ENCODE data around the gene PIP4P1. TPM values are rescaled to one million over a fixed set of nuclear protein-coding genes. Genes with fewer than 3 reads are reported as not detected.

The PIP4P1 gene
- total and polyA plus RNA-seq, 9 of the 15 experiments (the other 6 are each of a cell fraction or from before 2014, with no cell fraction given) = 5.3 to 20.9 (median 10.7) TPM

GRCh38 chr14:20493634-20494033 is 32.4 kb upstream of the PIP4P1 start:
- Histone ChIP-seq H3K9me1 (ENCODE audit: control insufficient read depth, insufficient read depth, low read length) (no peaks in the 10 kb centered on the region), H2AFZ (ENCODE audit: low read depth, low read length) (peak overlapping the region; percentile 82), H4K20me1 (replicated peaks; ENCODE audit: control insufficient read depth, insufficient read depth, low read length) (no peaks in the 10 kb centered on the region), H3K4me3 (no peak overlapping the region), H3K36me3 (ENCODE audit: control insufficient read depth, insufficient read depth, low read length) (no peaks in the 10 kb centered on the region), H3K27ac (ENCODE audit: extremely low read depth, low read depth, low read length) (peak overlapping the region; percentile 64), H3K9me3 (replicated peaks; ENCODE audit: control insufficient read depth, insufficient read depth, low read depth, low read length) (no peaks in the 10 kb centered on the region), H3K79me2 (ENCODE audit: control insufficient read depth, insufficient read depth, low read length) (no peaks in the 10 kb centered on the region), H3K9ac (ENCODE audit: insufficient read depth in 1 of 2, low read depth in 2 of 2, low read length in 2 of 2) (no peak overlapping the region; a peak in 1 of 4 replicates), H3K27me3 (ENCODE audit: control insufficient read depth in 2 of 2, insufficient read depth in 2 of 2, low read length in 2 of 2) (no peaks in the 10 kb centered on the region), H3K4me2 (ENCODE audit: insufficient read depth, low read length) (no peak overlapping the region), H3K4me1 (replicated peaks in 1 of 2; ENCODE audit: control insufficient read depth in 2 of 2, insufficient read depth in 2 of 2, low read length in 2 of 2) (peaks cover 14 to 27% of the 10 kb centered on the region in 2 experiments; a peak in 3 of 5 replicates)
- no TSS peak for BruUV-seq (replicated peaks)
- DNase-seq (ENCODE audit: extremely low read depth in 1 of 4, low spot score in 3 of 4) (no peak), ATAC-seq (peak; percentile 33; the same call in 2 of the 3 replicates), FAIRE-seq (no peak)
- POLR2A ChIA-PET = interaction anchor here (0.7 to 0.9 kb wide), 2 partner anchors 11 to 19 kb away, joined by 3 to 4 read pairs; no protein-coding TSS in a partner anchor
- WGBS (ENCODE audit: insufficient coverage, low coverage, missing lambda C conversion rate) = 23% methylated on average over 2 of the region's 2 CpGs
- no peak for TF ChIP-seq PML (IDR thresholded peaks at IDR 0.05; ENCODE audit: low read length)
- peak; percentile 98 for TF ChIP-seq SPI1 (IDR thresholded peaks at IDR 0.05; ENCODE audit: borderline replicate concordance, low read depth, low read length)
- in situ Hi-C loops (cut with MboI) = no loop called here
- CTCF ChIA-PET (ENCODE audit: low intra/inter-chr PET ratio) = no interaction called here
- intact Hi-C loops (cut with micrococcal nuclease) = no loop called here

GRCh38 chr14:20492486-20492885 is 31.3 kb upstream of the PIP4P1 start:
- WGBS (ENCODE audit: insufficient coverage, low coverage, missing lambda C conversion rate) = 95% methylated on average over 4 of the region's 4 CpGs
- ATAC-seq = no peak
- Histone ChIP-seq H3K27me3 (ENCODE audit: control insufficient read depth in 2 of 2, insufficient read depth in 2 of 2, low read length in 2 of 2) (no peaks in the 10 kb centered on the region), H4K20me1 (replicated peaks; ENCODE audit: control insufficient read depth, insufficient read depth, low read length) (no peaks in the 10 kb centered on the region), H3K9me3 (replicated peaks; ENCODE audit: control insufficient read depth, insufficient read depth, low read depth, low read length) (no peaks in the 10 kb centered on the region), H3K4me2 (ENCODE audit: insufficient read depth, low read length) (no peak overlapping the region), H3K4me3 (no peak overlapping the region), H3K27ac (ENCODE audit: extremely low read depth, low read depth, low read length) (no peak overlapping the region), H3K79me2 (ENCODE audit: control insufficient read depth, insufficient read depth, low read length) (no peaks in the 10 kb centered on the region), H3K9me1 (ENCODE audit: control insufficient read depth, insufficient read depth, low read length) (no peaks in the 10 kb centered on the region), H2AFZ (ENCODE audit: low read depth, low read length) (no peak overlapping the region), H3K4me1 (replicated peaks in 1 of 2; ENCODE audit: control insufficient read depth in 2 of 2, insufficient read depth in 2 of 2, low read length in 2 of 2) (peaks cover 14 to 24% of the 10 kb centered on the region in 2 experiments; a peak in 3 of 5 replicates), H3K9ac (ENCODE audit: insufficient read depth in 1 of 2, low read depth in 2 of 2, low read length in 2 of 2) (no peak overlapping the region), H3K36me3 (ENCODE audit: control insufficient read depth, insufficient read depth, low read length) (no peaks in the 10 kb centered on the region)
- in situ Hi-C loops (cut with MboI) = no loop called here
- ChIA-PET POLR2A (no interaction called here), CTCF (ENCODE audit: low intra/inter-chr PET ratio) (no interaction called here)
- BruUV-seq (replicated peaks) = no TSS peak
- no peak for DNase-seq (ENCODE audit: extremely low read depth in 1 of 4, low spot score in 3 of 4)
- FAIRE-seq = no peak
- intact Hi-C loops (cut with micrococcal nuclease) = no loop called here
- TF ChIP-seq ZNF518B (CRISPR knock-in tag; IDR thresholded peaks at IDR 0.05) (no peak), ZNF707 (CRISPR knock-in tag; conservative IDR thresholded peaks at IDR 0.05) (no peak), MCM3 (IDR thresholded peaks at IDR 0.05) (no peak), KAT2B (IDR thresholded peaks at IDR 0.05; ENCODE audit: low read depth, low read length) (no peak), ZNF224 (CRISPR knock-in tag; IDR thresholded peaks at IDR 0.05) (no peak), ZNF408 (CRISPR knock-in tag; IDR thresholded peaks at IDR 0.05; ENCODE audit: low read depth) (no peak), EP400 (IDR thresholded peaks at IDR 0.05) (no peak), ELF4 (CRISPR knock-in tag; IDR thresholded peaks at IDR 0.05) (no peak), ZNF764 (CRISPR knock-in tag; IDR thresholded peaks at IDR 0.05; ENCODE audit: low read depth) (no peak), KDM5B (IDR thresholded peaks at IDR 0.05; ENCODE audit: insufficient replicate concordance, low read depth, low read length) (no peak)
- TF ChIP-seq, protein P1, sequence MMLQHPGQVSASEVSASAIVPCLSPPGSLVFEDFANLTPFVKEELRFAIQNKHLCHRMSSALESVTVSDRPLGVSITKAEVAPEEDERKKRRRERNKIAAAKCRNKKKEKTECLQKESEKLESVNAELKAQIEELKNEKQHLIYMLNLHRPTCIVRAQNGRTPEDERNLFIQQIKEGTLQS (IDR thresholded peaks at IDR 0.05) = no peak
- TF ChIP-seq, protein P1 (CRISPR knock-in tag; conservative IDR thresholded peaks at IDR 0.05) = no peak
